A673 (cell line): ENCODE measurements around the gene TNS3. TPM values are rescaled to one million over a fixed set of nuclear protein-coding genes. Genes with fewer than 3 reads are reported as not detected.

Experiments
- BruUV-seq: library from RNA; stranded (reverse); fragments of 400-500 nt; replicated peaks from 2 replicates; lab custom pipeline; 2021; lab: Mats Ljungman, UMichigan
- CTCF ChIA-PET: fragments of 300-600 bp; sonication (Branson Sonifier 250); formaldehyde crosslinking; loops from one replicate; lab custom pipeline; 2022; ENCODE audit warnings: antibody characterized with exemption; lab: Charles Lee
- POLR2A ChIA-PET: fragments of 300-600 bp; sonication (Branson Sonifier 250); formaldehyde crosslinking; loops from one replicate; lab custom pipeline; 2022; ENCODE audit warnings: antibody characterized with exemption; ENCODE audit not compliant: low non-redundant PET; lab: Charles Lee
- DNase-seq: peaks from one replicate; pipeline ENCODE4 v3.0.0-alpha.2; 2015; ENCODE audit warnings: low spot score
- H3K27ac ChIP-seq: fragments of 200-600 bp; sonication (generic); 2 replicates; pipeline ENCODE4 v1.5.1; 2016; ENCODE audit warnings: mixed run types, low read depth, mild to moderate bottlenecking, mixed read lengths, antibody characterized with exemption, low read length; ENCODE audit not compliant: poor library complexity, severe bottlenecking
- H3K27me3 ChIP-seq: fragments of 200-600 bp; sonication (generic); replicated peaks from 2 replicates; pipeline ENCODE4 v1.6.1; 2017; ENCODE audit warnings: mixed run types, low read depth, mild to moderate bottlenecking, mixed read lengths, antibody characterized with exemption, low read length; ENCODE audit not compliant: insufficient read depth, poor library complexity
- H3K36me3 ChIP-seq: fragments of 200-600 bp; sonication (generic); 2 replicates; pipeline ENCODE4 v1.6.1; 2016; ENCODE audit warnings: mixed run types, mild to moderate bottlenecking, mixed read lengths, antibody characterized with exemption, low read length; ENCODE audit not compliant: insufficient read depth, poor library complexity, severe bottlenecking
- H3K4me1 ChIP-seq: fragments of 200-600 bp; sonication (generic); 2 replicates; pipeline ENCODE4 v1.6.1; 2017; ENCODE audit warnings: mixed run types, mild to moderate bottlenecking, mixed read lengths, antibody characterized with exemption, low read length; ENCODE audit not compliant: insufficient read depth, poor library complexity, severe bottlenecking
- H3K4me3 ChIP-seq: fragments of 200-600 bp; sonication (generic); 2 replicates; pipeline ENCODE4 v1.5.1; 2016; ENCODE audit warnings: low read depth, mixed run types, mild to moderate bottlenecking, mixed read lengths, low read length; ENCODE audit not compliant: poor library complexity, severe bottlenecking
- H3K9me3 ChIP-seq: fragments of 200-600 bp; sonication (generic); 2 replicates; pipeline ENCODE4 v1.6.1; 2016; ENCODE audit warnings: mixed run types, low read depth, mild to moderate bottlenecking, mixed read lengths, antibody characterized with exemption, low read length; ENCODE audit not compliant: poor library complexity, severe bottlenecking
- EZH2 ChIP-seq: fragments of 200-600 bp; sonication (generic); IDR thresholded peaks from 2 replicates; pipeline ENCODE4 v1.6.1; 2017; ENCODE audit warnings: borderline replicate concordance, low read depth, mild to moderate bottlenecking, mixed read lengths, antibody characterized with exemption, low read length; ENCODE audit not compliant: poor library complexity, severe bottlenecking
- intact Hi-C: fragments of 100-400 bp; cut with micrococcal nuclease; formaldehyde crosslinking; loops from one replicate; pipeline ENCODE4 v1.10.0; 2022; ENCODE audit not compliant: unreplicated experiment
- total RNA-seq: library from RNA; stranded (reverse); gene quantifications from 2 replicates; pipeline ENCODE4 v1.2.3, GENCODE V29; 2021
- TF ChIP-seq, protein P1 (sequence below): fragments of 300-800, 200-600 bp; sonication (generic); conservative IDR thresholded peaks from 2 replicates; pipeline ENCODE4 v1.5.1; 2017; ENCODE audit warnings: low read depth, mild to moderate bottlenecking, antibody characterized with exemption, low read length, moderate library complexity, mixed read lengths

Gene TNS3
- total RNA-seq, 1 experiment from 2014 or later = not detected

DNA sequence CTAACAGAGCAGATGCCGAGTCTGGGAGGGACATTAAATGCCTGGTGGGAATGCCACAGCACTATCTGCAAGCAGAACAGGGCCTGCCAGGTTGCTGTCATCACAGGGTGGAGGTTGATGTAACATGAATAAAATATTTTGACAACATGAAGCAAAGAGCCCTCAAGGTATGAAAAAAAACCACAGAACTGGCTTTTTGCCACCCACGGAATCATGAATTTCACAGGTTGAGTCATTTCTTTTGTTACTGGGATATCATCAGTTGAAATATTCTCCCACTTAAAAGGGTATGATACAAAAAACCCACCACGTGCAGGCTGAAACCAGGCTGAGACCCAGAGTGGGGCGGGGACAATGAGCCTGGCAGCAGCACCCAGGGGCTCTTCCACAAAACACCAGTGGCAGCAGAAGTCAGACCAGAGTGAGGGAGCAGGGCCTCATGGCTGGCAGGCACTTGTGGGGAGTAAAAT, 220.1 kb downstream of the TNS3 start:
- intact Hi-C loops = no loop called here
- TF ChIP-seq EZH2 = no peak
- TF ChIP-seq, protein P1, sequence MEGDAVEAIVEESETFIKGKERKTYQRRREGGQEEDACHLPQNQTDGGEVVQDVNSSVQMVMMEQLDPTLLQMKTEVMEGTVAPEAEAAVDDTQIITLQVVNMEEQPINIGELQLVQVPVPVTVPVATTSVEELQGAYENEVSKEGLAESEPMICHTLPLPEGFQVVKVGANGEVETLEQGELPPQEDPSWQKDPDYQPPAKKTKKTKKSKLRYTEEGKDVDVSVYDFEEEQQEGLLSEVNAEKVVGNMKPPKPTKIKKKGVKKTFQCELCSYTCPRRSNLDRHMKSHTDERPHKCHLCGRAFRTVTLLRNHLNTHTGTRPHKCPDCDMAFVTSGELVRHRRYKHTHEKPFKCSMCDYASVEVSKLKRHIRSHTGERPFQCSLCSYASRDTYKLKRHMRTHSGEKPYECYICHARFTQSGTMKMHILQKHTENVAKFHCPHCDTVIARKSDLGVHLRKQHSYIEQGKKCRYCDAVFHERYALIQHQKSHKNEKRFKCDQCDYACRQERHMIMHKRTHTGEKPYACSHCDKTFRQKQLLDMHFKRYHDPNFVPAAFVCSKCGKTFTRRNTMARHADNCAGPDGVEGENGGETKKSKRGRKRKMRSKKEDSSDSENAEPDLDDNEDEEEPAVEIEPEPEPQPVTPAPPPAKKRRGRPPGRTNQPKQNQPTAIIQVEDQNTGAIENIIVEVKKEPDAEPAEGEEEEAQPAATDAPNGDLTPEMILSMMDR = no peak

DNA sequence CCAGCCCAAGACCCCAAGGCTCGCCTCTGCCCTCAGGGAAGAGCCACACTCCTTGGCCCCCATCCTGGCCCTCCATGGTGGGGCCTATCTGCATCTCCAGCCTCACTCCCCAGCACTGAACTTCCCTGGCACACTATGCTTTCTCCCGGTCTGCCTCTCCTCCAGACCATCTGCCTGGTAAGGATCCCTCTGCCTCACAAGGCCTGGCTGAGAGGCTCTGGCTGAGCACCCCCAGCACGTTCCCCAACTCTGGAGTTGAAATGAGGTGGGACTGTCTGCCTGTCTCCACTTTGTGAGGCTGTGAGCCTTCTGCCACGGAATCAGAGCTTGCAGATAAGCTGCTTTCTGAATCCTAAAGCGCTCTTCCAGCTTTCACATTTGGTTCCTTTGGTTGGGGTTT, 220.7 kb downstream of the TNS3 start:
- ChIA-PET CTCF (no interaction called here), POLR2A (no interaction called here)
- Histone ChIP-seq H3K4me3 (no peak overlapping the region), H3K4me1 (no peaks in the 10 kb centered on the region), H3K27ac (no peak overlapping the region), H3K27me3 (no peaks in the 10 kb centered on the region), H3K36me3 (no peaks in the 10 kb centered on the region), H3K9me3 (no peaks in the 10 kb centered on the region)
- no peak for DNase-seq
- BruUV-seq = no TSS peak
- TF ChIP-seq EZH2 = no peak
- TF ChIP-seq, protein P1 = no peak
- intact Hi-C loops = no loop called here

More for the DNA sequence above, 220.1 kb downstream of the TNS3 start:
- CTCF ChIA-PET = no interaction called here
- POLR2A ChIA-PET = no interaction called here
- no peaks in the 10 kb centered on the region for H3K4me1 ChIP-seq
- H3K36me3 ChIP-seq = no peaks in the 10 kb centered on the region
- no TSS peak for BruUV-seq
- no peak overlapping the region for H3K27ac ChIP-seq
- H3K9me3 ChIP-seq = no peaks in the 10 kb centered on the region
- no peaks in the 10 kb centered on the region for H3K27me3 ChIP-seq
- no peak overlapping the region for H3K4me3 ChIP-seq
- no peak for DNase-seq

DNA sequence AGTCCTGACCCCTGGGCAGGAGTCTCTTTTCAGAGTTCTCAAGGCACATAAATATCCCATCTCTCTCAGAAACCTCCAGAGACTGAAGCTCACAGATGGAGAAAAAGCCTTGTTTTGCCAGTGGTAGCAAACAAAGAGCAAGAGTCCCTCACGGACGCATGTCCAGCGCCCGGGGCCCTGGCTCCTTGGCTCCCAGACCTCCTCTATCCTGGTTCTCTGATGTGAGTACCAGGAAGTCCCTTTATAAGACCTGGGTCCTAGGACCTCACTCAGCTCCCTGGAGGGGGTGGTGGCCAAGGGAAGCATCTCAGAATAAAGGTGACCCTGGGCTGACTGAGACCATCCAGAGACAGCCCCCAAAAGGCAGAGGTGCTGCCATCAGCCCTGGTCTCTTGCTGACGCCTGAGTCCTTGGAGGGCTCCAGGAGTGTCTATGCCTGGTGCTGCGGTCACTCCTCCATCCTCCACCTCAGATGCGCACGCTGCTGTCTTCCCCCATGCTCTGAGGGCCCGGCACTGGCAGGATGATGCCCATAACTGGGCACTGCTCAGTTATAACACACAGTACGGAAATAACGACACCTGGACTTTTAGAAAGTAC, 221.5 kb downstream of the TNS3 start:
- CTCF ChIA-PET = no interaction called here
- TF ChIP-seq, protein P1 = no peak
- TF ChIP-seq EZH2 = no peak
- Histone ChIP-seq H3K27me3 (no peaks in the 10 kb centered on the region), H3K4me1 (no peaks in the 10 kb centered on the region), H3K4me3 (no peak overlapping the region), H3K27ac (no peak overlapping the region), H3K9me3 (no peaks in the 10 kb centered on the region), H3K36me3 (no peaks in the 10 kb centered on the region)
- DNase-seq = no peak
- POLR2A ChIA-PET = no interaction called here
- BruUV-seq = no TSS peak
- intact Hi-C loops = no loop called here
